Measurements from ENCODE around the gene CCDC178.
"Not testable (repeated sequence)": the region's sequence is repeated elsewhere in the genome, so short reads cannot be mapped to it uniquely, and the experiment has no call there.

The CCDC178 gene

DNA sequence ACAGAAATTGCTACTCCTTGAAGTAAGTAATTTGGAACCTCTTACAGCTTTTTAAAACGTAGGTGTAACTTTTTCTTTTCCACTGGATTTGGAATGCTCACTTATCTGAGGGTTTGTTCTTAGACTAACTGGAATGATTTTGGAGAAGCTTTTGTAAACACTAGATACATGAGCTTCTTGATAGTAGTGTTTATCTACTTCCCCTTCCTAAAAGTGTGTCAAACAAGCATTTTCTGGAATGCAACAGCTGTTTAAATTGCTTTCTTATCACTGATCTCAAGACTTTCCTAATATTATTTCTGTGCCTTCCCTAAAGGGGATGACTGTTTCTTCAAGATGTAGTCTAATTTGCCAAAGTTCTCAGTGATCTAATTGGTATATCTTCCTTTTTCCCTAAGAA is 282.6 kb downstream of the CCDC178 start:
- DNase-seq (ENCODE audit: low read depth) = no peak
- no peak overlapping the region for H3K4me3 ChIP-seq (ENCODE audit: low read length)
- TF ChIP-seq, protein P1, sequence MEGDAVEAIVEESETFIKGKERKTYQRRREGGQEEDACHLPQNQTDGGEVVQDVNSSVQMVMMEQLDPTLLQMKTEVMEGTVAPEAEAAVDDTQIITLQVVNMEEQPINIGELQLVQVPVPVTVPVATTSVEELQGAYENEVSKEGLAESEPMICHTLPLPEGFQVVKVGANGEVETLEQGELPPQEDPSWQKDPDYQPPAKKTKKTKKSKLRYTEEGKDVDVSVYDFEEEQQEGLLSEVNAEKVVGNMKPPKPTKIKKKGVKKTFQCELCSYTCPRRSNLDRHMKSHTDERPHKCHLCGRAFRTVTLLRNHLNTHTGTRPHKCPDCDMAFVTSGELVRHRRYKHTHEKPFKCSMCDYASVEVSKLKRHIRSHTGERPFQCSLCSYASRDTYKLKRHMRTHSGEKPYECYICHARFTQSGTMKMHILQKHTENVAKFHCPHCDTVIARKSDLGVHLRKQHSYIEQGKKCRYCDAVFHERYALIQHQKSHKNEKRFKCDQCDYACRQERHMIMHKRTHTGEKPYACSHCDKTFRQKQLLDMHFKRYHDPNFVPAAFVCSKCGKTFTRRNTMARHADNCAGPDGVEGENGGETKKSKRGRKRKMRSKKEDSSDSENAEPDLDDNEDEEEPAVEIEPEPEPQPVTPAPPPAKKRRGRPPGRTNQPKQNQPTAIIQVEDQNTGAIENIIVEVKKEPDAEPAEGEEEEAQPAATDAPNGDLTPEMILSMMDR (conservative IDR thresholded peaks at IDR 0.05; ENCODE audit: low read depth, low read length) = no peak

DNA sequence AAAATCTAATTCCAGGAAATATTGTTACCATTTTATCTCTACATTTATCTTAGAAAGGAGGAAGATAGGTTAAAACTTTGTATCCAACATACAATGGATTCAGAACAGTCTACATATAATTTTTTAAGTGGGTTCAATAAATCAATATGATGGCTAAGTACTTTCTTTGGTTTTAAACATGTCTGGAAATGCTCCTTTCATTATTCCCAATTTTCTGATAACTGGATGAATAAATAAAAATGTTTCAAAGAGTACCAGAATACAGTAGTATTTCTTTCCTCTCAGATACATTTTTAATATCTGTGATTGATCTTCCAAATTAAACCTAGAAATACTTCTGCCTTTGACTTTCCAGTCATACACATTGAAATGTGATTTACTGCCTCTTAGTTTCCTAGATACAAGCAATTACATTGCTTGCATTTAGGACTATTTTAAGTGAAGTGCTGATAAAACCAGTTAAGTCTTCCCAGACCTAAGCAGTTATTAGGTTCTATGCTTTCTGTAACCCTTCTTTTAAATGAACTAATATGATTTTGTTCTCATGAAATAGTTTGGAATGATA is 283.5 kb downstream of the CCDC178 start:
- TF ChIP-seq, protein P1 (conservative IDR thresholded peaks at IDR 0.05; ENCODE audit: low read depth, low read length) = no peak
- H3K4me3 ChIP-seq (ENCODE audit: low read length) = no peak overlapping the region
- DNase-seq (ENCODE audit: low read depth) = no peak

DNA sequence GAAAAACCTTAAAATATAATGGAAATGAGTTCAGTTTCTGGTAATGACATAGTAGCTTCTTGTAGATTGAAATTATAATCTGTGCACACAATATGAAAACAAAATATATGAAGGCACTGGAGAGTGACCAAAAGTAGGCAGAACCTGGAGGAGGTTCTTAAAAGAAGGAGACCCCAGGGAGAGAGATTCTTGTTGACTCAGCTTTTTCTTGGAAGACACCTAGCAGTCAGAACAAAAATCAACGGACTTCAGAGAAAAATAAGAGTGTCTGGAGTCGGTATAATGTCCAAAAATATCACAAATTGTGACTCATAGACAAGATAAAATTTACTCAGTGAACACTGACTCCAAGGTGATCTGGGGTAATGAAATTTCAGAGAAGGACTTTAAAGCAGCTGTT is 286.5 kb downstream of the CCDC178 start:
- no peak overlapping the region for H3K4me3 ChIP-seq (ENCODE audit: low read length)
- no peak for DNase-seq (ENCODE audit: low read depth)
- TF ChIP-seq, protein P1 (conservative IDR thresholded peaks at IDR 0.05; ENCODE audit: low read depth, low read length) = no peak

DNA sequence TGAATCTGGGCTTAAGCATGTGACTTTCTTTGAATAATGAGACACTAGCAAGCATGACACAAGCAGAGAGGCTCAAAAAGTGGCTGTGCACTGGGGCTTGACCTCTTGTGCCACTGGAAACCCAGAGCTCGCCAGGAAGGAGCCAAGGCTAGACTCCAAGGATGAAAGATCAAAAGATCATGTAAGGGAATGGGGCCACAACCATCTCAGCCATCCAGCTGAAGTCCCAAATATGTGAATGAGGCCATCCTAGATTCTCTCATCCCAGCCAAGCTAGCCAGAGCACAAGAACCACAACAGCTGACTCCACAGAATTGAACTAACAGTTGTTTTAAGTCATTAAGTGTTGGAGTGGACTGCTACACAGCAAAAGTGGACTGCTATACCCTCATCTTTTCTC is 288.1 kb downstream of the CCDC178 start:
- H3K4me3 ChIP-seq (ENCODE audit: low read length) = no peak overlapping the region
- no peak for DNase-seq (ENCODE audit: low read depth)
- TF ChIP-seq, protein P1 (conservative IDR thresholded peaks at IDR 0.05; ENCODE audit: low read depth, low read length) = no peak

DNA sequence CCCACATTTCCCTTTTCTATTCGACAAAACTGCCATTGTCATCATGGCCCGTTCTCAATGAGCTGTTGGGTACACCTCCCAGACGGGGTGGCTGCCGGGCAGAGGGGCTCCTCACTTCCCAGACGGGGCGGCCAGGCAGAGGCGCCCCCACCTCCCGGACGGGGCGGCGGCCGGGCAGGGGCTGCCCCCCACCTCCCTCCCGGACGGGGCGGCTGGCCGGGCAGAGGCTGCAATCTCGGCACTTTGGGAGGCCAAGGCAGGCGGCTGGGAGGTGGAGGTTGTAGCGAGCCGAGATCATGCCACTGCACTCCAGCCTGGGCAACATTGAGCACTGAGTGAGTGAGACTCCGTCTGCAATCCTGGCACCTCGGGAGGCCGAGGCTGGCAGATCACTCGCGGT is 292.7 kb downstream of the CCDC178 start:
- not testable (repeated sequence) for H3K4me3 ChIP-seq (ENCODE audit: low read length); DNase-seq (ENCODE audit: low read depth)

DNA sequence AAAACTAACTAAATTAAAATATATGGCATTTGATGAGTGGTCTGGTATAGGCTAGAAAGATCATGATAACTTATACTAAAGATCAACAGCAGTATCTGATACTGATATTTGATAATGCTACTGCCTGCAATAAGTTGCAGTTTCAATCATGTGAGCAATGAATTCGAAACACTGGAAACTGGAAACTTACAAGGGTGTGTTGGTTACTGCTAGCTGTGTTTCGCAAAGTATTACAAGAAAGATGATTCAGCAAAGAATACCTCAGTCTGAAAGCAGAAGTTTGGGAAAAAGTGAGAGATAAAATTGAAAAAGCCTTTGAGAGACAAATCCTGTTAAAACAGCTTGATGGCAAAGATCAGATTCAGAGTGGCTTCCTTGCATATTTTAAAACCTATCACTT is 294.5 kb downstream of the CCDC178 start:
- no peak overlapping the region for H3K4me3 ChIP-seq (ENCODE audit: low read length)
- no peak for DNase-seq (ENCODE audit: low read depth)
- TF ChIP-seq, protein P1 (conservative IDR thresholded peaks at IDR 0.05; ENCODE audit: low read depth, low read length) = no peak

DNA sequence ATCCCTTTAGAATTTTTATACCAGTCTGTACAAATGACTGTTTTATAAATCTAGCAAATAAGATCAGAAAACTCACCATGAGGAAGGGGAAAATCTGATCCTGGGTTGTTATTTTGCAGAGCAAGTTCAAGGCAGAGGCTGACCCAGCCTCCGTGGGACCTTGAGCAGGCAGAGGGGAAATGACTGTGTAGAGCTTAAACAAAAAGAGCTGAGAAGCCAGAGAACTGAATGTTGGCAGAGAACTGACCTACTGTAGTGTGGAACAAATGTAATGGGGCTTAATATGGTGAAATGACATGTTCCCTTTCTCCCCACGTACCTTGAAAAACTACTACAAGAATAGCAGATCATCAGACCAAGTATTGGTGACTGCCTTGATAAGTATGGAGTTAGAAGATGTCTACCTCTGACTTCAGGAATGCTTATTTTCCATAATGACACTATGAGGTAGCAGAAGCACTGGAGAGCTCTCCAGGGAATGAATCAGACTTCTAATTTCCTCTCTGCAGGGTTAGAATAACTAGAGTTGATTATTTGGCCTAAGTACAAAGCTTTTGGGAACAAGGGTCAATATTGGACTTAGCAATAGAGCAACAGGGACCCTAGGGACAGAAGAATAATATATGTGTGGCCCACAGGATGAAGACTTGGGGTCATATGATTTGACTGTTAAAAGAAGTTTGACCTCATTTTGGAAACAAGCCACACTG is 304.4 kb downstream of the CCDC178 start:
- TF ChIP-seq, protein P1 (conservative IDR thresholded peaks at IDR 0.05; ENCODE audit: low read depth, low read length) = no peak
- H3K4me3 ChIP-seq (ENCODE audit: low read length) = no peak overlapping the region
- DNase-seq (ENCODE audit: low read depth) = no peak

All from retinal pigment epithelial cell (primary cell).